Measurements from ENCODE around the gene PSG6. TPM values are rescaled to one million over a fixed set of nuclear protein-coding genes. Genes with fewer than 3 reads are reported as not detected.
"Not testable (repeated sequence)": the region's sequence is repeated elsewhere in the genome, so short reads cannot be mapped to it uniquely, and the experiment has no call there.

PSG6 gene
- total RNA-seq, 1 experiment from 2014 or later, result not detected

DNA sequence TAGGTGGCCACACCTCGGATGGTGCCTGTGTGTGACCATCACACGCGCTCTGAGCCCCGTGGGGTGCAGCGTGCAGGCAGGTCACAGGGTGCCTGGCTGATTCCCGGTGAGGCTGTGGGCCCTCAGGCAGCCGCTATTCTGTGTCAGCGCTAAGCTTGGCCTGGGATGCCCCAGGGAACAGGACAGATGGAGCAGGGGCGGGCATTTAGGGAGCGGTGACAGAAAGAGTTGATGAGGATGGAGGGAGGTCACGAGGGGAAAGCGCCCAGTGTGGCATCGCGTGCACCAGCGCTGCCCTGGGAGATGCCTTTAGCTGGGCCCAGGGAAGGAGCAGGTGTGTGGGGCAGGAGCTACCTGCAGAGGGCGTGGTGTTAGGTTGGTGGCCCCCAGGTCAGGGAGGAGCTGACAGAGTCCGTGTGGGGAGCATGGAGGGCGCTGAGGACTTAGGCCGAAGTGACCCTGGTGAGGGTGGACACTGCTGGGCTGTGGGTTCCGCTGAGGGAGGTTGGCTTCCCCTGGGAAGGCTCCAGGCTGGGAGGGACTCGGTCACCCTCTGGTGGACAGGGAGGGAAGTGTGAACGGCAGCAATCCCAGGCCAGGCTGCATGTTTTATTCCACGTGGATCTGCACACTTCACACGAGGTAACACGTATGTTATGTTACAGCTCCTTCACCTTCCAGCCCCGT, 1.5 kb upstream of the PSG6 start:
- POLR2A ChIA-PET (ENCODE audit: unreplicated experiment); H3K4me3 ChIP-seq; H3K4me2 ChIP-seq; H3K4me1 ChIP-seq (replicated peaks; ENCODE audit: insufficient read depth); BruUV-seq (replicated peaks); H3F3A ChIP-seq (ENCODE audit: insufficient read depth, low read depth); H3K27ac ChIP-seq; DNase-seq; H4K20me1 ChIP-seq (ENCODE audit: insufficient read depth); H3K9me3 ChIP-seq (ENCODE audit: insufficient read depth, low read depth); H3K36me3 ChIP-seq (ENCODE audit: low read depth); H3K79me2 ChIP-seq (ENCODE audit: low read depth); H2AFZ ChIP-seq; H3K27me3 ChIP-seq (ENCODE audit: insufficient read depth, low read depth); intact Hi-C loops (cut with micrococcal nuclease; ENCODE audit: unreplicated experiment); H3K9me2 ChIP-seq (ENCODE audit: insufficient read depth); CTCF ChIA-PET: not testable (repeated sequence)
- TF ChIP-seq, protein P1, sequence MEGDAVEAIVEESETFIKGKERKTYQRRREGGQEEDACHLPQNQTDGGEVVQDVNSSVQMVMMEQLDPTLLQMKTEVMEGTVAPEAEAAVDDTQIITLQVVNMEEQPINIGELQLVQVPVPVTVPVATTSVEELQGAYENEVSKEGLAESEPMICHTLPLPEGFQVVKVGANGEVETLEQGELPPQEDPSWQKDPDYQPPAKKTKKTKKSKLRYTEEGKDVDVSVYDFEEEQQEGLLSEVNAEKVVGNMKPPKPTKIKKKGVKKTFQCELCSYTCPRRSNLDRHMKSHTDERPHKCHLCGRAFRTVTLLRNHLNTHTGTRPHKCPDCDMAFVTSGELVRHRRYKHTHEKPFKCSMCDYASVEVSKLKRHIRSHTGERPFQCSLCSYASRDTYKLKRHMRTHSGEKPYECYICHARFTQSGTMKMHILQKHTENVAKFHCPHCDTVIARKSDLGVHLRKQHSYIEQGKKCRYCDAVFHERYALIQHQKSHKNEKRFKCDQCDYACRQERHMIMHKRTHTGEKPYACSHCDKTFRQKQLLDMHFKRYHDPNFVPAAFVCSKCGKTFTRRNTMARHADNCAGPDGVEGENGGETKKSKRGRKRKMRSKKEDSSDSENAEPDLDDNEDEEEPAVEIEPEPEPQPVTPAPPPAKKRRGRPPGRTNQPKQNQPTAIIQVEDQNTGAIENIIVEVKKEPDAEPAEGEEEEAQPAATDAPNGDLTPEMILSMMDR (conservative IDR thresholded peaks at IDR 0.05), result peak; percentile 78

GRCh38 chr19:42918377-42919069, 829 bp upstream of the PSG6 start:
- DNase-seq; H3K27me3 ChIP-seq (ENCODE audit: insufficient read depth, low read depth); H3K79me2 ChIP-seq (ENCODE audit: low read depth); H3K36me3 ChIP-seq (ENCODE audit: low read depth); CTCF ChIA-PET; H2AFZ ChIP-seq; H3K4me3 ChIP-seq; H4K20me1 ChIP-seq (ENCODE audit: insufficient read depth); H3K27ac ChIP-seq; H3F3A ChIP-seq (ENCODE audit: insufficient read depth, low read depth); POLR2A ChIA-PET (ENCODE audit: unreplicated experiment); H3K9me2 ChIP-seq (ENCODE audit: insufficient read depth); BruUV-seq (replicated peaks); H3K9me3 ChIP-seq (ENCODE audit: insufficient read depth, low read depth); H3K4me2 ChIP-seq; intact Hi-C loops (cut with micrococcal nuclease; ENCODE audit: unreplicated experiment); H3K4me1 ChIP-seq (replicated peaks; ENCODE audit: insufficient read depth): not testable (repeated sequence)

DNA sequence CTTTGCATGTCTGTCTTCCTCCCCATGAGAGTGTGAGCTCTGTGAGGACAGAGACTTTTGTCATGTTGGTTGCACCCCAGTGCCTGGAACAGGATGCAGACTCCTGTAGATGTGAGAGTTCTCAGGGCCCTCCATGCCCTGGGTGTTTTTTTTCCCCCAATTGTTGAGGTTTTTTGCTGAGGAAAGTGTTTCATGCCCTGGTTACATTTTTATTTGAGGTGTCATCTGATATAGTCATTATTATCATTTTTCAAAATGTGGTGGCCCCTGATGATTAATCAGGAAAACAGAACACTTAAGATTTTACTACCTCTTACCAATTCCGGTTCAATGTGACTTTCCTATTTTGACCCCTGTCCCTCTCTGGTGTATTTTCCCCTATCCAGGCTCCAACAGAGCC, 763 bp downstream of the PSG6 start:
- BruUV-seq (replicated peaks); H4K20me1 ChIP-seq (ENCODE audit: insufficient read depth); H3K36me3 ChIP-seq (ENCODE audit: low read depth); H3K27ac ChIP-seq; H3K9me3 ChIP-seq (ENCODE audit: insufficient read depth, low read depth); H3K9me2 ChIP-seq (ENCODE audit: insufficient read depth); intact Hi-C loops (cut with micrococcal nuclease; ENCODE audit: unreplicated experiment); H2AFZ ChIP-seq; H3K79me2 ChIP-seq (ENCODE audit: low read depth); H3K4me2 ChIP-seq; H3K4me3 ChIP-seq; H3K27me3 ChIP-seq (ENCODE audit: insufficient read depth, low read depth); POLR2A ChIA-PET (ENCODE audit: unreplicated experiment); DNase-seq; CTCF ChIA-PET; H3K4me1 ChIP-seq (replicated peaks; ENCODE audit: insufficient read depth); H3F3A ChIP-seq (ENCODE audit: insufficient read depth, low read depth): not testable (repeated sequence)

GRCh38 chr19:42913516-42913915, 4.2 kb downstream of the PSG6 start:
- H3F3A ChIP-seq (ENCODE audit: insufficient read depth, low read depth); POLR2A ChIA-PET (ENCODE audit: unreplicated experiment); CTCF ChIA-PET; H3K4me2 ChIP-seq; H3K4me1 ChIP-seq (replicated peaks; ENCODE audit: insufficient read depth); DNase-seq; H3K9me3 ChIP-seq (ENCODE audit: insufficient read depth, low read depth); H3K27ac ChIP-seq; H3K9me2 ChIP-seq (ENCODE audit: insufficient read depth); H3K79me2 ChIP-seq (ENCODE audit: low read depth); H3K4me3 ChIP-seq; H3K27me3 ChIP-seq (ENCODE audit: insufficient read depth, low read depth); H2AFZ ChIP-seq; H4K20me1 ChIP-seq (ENCODE audit: insufficient read depth); H3K36me3 ChIP-seq (ENCODE audit: low read depth); BruUV-seq (replicated peaks); intact Hi-C loops (cut with micrococcal nuclease; ENCODE audit: unreplicated experiment): not testable (repeated sequence)

GRCh38 chr19:42912941-42913340, 4.8 kb downstream of the PSG6 start:
- DNase-seq, result not testable (repeated sequence)

GRCh38 chr19:42911731-42912130, 6.0 kb downstream of the PSG6 start:
- H4K20me1 ChIP-seq (ENCODE audit: insufficient read depth); H3K9me2 ChIP-seq (ENCODE audit: insufficient read depth); H3K36me3 ChIP-seq (ENCODE audit: low read depth); H3K4me2 ChIP-seq; H3K4me1 ChIP-seq (replicated peaks; ENCODE audit: insufficient read depth); H3F3A ChIP-seq (ENCODE audit: insufficient read depth, low read depth); H3K9me3 ChIP-seq (ENCODE audit: insufficient read depth, low read depth); CTCF ChIA-PET; H3K27ac ChIP-seq; H2AFZ ChIP-seq; intact Hi-C loops (cut with micrococcal nuclease; ENCODE audit: unreplicated experiment); H3K4me3 ChIP-seq; POLR2A ChIA-PET (ENCODE audit: unreplicated experiment); BruUV-seq (replicated peaks); DNase-seq; H3K27me3 ChIP-seq (ENCODE audit: insufficient read depth, low read depth); H3K79me2 ChIP-seq (ENCODE audit: low read depth): not testable (repeated sequence)

More at GRCh38 chr19:42912941-42913340, 4.8 kb downstream of the PSG6 start:
- BruUV-seq (replicated peaks); H2AFZ ChIP-seq; H3K4me1 ChIP-seq (replicated peaks; ENCODE audit: insufficient read depth); CTCF ChIA-PET; H3K79me2 ChIP-seq (ENCODE audit: low read depth); intact Hi-C loops (cut with micrococcal nuclease; ENCODE audit: unreplicated experiment); H3F3A ChIP-seq (ENCODE audit: insufficient read depth, low read depth); H3K4me3 ChIP-seq; POLR2A ChIA-PET (ENCODE audit: unreplicated experiment); H4K20me1 ChIP-seq (ENCODE audit: insufficient read depth); H3K9me3 ChIP-seq (ENCODE audit: insufficient read depth, low read depth); H3K4me2 ChIP-seq; H3K27me3 ChIP-seq (ENCODE audit: insufficient read depth, low read depth); H3K27ac ChIP-seq; H3K9me2 ChIP-seq (ENCODE audit: insufficient read depth); H3K36me3 ChIP-seq (ENCODE audit: low read depth): not testable (repeated sequence)

- H3F3A ChIP-seq (ENCODE audit: insufficient read depth, low read depth); H3K9me2 ChIP-seq (ENCODE audit: insufficient read depth); POLR2A ChIA-PET (ENCODE audit: unreplicated experiment); H4K20me1 ChIP-seq (ENCODE audit: insufficient read depth); H3K4me3 ChIP-seq; H3K36me3 ChIP-seq (ENCODE audit: low read depth); H3K27me3 ChIP-seq (ENCODE audit: insufficient read depth, low read depth); H3K9me3 ChIP-seq (ENCODE audit: insufficient read depth, low read depth); H3K79me2 ChIP-seq (ENCODE audit: low read depth); H3K27ac ChIP-seq; intact Hi-C loops (cut with micrococcal nuclease; ENCODE audit: unreplicated experiment); H3K4me2 ChIP-seq; DNase-seq; H2AFZ ChIP-seq; BruUV-seq (replicated peaks); CTCF ChIA-PET; H3K4me1 ChIP-seq (replicated peaks; ENCODE audit: insufficient read depth): not testable (repeated sequence)
These were observed 11.5 kb downstream of the PSG6 start for GRCh38 chr19:42906162-42906561.

All from PC-9 (cell line).